A172 (cell line): Measurements from ENCODE around the gene CAMTA1. TPM values are rescaled to one million over a fixed set of nuclear protein-coding genes. Genes with fewer than 3 reads are reported as not detected.
"Not testable (repeated sequence)": the region's sequence is repeated elsewhere in the genome, so short reads cannot be mapped to it uniquely, and the experiment has no call there.

Source experiments
- DNase-seq: peaks from one replicate; pipeline ENCODE4 v3.0.0-alpha.2; 2015; ENCODE audit warnings: low spot score
- total RNA-seq: library from RNA; depleted of rRNA; stranded (reverse); fragments of >200 nt; shearing (Covaris generic); gene quantifications from 2 replicates; pipeline ENCODE4 v1.2.3, GENCODE V29; 2014

The CAMTA1 gene
- total RNA-seq, 1 experiment from 2014 or later, result 97.5 TPM

- DNase-seq, result no peak
These were observed 802.0 kb downstream of the CAMTA1 start for GRCh38 chr1:7587108-7587772.

DNA sequence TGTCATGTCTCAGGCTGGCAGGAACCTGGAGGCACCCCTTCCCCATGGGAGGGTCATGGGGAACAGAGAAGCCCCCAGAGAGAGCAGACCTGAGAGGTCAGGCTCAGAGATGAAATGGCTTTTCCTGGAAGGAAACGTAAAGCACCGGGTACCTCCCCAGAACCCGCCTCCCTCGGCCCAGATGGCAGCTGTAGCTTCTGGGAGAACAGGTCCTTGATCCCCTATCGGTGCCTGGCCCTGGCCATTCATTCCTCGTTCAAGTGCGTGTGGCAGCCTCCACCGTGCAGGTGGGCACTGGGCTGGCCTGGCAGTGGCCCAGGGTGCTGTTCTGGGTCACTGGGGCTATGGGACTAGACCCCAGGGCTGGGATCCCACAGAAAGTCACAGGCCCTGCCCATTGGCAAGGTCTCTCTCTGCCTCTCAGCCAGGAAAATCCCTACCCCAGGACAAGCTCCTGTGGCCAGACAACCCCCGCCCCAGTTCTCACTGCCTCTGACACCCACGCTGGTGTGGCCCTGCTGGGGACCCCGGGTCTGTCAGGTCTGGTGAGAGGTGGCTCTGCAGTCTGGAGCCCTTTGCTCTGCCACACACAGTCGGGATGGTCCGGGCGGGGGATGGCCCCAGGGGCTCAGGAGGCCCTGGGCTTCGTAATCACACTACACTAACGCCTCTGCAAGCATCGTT is 802.7 kb downstream of the CAMTA1 start:
- DNase-seq, result no peak

GRCh38 chr1:7588457-7588827 is 803.2 kb downstream of the CAMTA1 start:
- no peak for DNase-seq

- no peak for DNase-seq
These were observed 804.0 kb downstream of the CAMTA1 start for GRCh38 chr1:7589080-7589735.

GRCh38 chr1:7589774-7590425 is 804.6 kb downstream of the CAMTA1 start:
- no peak for DNase-seq

DNA sequence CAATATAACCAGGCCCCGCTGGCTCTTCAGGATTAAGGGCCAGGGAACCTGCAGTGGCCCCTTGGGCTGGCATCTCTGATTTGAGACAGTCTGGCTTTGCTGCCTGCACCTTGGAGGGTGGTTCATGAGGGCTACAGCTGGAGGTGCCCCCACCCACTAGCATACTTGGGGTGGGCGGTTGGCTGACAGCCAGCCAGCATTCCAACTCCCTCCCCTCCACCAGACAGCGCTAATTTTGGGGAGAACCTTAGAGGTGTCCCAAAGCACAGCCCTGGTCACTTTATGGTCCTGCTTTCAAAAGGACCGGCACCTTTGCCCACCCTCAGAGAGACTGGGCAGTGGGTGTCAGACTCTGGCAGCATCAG is 805.2 kb downstream of the CAMTA1 start:
- DNase-seq, result no peak

DNA sequence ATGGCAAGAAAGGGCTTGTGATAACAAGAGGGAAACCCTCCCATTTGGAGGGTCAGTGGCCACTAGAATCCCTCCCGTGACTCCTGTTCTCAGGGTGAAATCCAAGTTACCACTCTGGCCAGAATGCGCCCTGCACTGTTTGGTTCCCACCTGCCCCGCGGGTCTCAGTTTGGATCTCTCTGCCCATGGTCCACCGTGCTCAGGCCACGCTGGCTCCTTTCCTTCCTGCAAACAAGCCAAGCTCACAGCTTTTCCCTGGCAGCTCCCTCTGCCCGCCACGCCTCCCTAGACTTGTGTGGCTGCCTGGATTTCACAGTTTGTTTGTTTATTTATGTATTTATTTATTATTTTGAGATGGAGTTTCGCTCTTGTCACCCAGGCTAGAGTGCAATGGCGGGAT is 806.3 kb downstream of the CAMTA1 start:
- no peak for DNase-seq

DNA sequence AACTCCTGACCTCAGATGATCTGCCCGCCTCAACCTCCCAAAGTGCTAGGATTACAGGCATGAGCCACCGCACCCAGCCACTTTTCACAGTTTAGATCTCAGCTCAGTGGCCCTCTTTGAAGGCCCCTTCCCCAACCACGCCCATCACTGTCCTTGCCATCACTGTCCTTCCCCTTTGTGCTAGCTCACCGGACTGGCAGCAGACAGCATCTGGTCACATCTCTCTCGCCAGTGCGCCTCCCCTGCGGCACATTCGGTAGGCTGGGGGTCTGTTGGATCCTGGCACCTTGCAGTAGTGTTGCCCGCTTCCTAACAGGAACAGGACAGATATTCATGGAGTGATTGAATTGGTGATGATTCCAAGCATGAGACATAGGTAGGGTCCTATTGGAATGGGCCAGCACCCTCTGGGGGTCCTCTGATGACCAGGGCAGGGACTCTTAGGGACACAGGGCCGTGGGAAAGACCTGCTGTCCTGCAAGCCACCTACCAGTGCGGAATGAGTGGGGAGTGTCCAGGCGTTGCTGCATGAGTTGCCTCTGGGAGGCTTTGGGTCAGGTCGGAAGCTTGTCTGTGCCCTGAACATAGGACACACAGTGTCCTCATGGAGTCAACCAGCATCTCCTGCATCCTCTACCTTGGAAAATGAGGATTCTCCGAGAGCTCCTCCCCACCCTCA is 807.0 kb downstream of the CAMTA1 start:
- DNase-seq, result no peak

DNA sequence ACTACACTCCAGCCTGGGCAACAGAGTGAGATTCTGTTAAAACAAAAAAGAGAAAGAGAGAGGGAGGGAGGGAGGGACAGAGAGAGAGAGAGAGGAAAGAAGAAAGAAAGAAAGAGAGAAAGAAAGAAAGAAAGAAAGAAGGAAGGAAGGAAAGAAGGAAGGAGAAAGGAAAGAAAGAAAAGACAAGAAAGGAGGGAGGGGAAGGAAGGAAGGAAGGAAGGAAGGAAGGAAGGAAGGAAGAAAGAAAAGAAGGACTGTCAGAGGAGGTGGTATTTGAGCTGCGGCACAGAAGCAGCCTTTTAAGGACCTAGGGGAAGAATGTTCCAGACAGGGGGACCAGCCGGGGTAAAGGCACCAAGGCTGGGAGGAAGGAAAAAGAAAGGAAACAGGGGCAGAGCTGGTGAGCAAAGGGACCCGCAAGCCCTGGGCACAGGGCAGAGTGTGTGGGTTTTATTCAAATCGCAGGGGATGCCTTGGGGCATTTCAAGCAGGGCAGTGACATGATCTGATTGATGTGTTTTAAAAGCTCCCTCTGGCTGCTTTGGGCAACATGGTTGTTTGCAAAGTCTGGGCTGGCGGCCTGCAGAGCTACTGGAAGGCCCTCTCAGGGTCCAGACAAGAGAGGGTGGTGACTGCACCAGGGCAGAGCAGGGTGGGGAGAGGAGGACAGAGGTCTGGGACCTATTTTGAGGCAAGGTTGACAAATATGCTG is 808.9 kb downstream of the CAMTA1 start:
- no peak for DNase-seq

GRCh38 chr1:7594714-7595295 is 809.6 kb downstream of the CAMTA1 start:
- no peak for DNase-seq

GRCh38 chr1:7595336-7595735 is 810.1 kb downstream of the CAMTA1 start:
- DNase-seq, result no peak

GRCh38 chr1:7596126-7596965 is 811.1 kb downstream of the CAMTA1 start:
- DNase-seq, result no peak

DNA sequence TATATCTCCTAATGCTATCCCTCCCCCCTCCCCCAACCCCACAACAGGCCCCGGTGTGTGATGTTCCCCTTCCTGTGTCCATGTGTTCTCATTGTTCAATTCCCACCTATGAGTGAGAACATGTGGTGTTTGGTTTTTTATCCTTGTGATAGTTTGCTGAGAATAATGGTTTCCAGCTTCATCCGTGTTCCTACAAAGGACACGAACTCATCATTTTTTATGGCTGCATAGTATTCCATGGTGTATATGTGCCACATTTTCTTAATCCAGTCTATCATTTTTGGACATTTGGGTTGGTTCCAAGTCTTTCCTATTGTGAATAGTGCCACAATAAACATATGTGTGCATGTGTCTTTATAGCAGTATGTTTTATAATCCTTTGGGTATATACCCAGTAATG is 812.8 kb downstream of the CAMTA1 start:
- DNase-seq, result not testable (repeated sequence)

DNA sequence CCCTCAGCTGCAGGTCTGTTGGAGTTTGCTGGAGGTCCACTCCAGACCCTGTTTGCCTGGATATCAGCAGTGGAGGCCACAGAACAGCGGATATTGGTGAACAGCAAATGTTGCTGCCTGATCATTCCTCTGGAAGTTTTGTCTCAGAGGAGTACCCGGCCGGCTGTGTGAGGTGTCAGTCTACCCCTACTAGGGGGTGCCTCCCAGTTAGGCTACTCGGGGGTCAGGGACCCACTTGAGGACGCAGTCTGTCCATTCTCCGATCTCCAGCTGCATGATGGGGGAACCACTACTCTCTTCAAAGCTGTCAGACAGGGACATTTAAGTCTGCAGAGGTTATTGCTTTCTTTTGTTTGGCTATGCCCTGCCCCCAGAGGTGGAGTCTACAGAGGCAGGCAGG is 819.7 kb downstream of the CAMTA1 start:
- DNase-seq, result not testable (repeated sequence)

- no peak for DNase-seq
These were observed 820.8 kb downstream of the CAMTA1 start for GRCh38 chr1:7606096-7606495.

GRCh38 chr1:7607097-7607496 is 821.8 kb downstream of the CAMTA1 start:
- no peak for DNase-seq

- DNase-seq, result peak; percentile 41
These were observed 823.5 kb downstream of the CAMTA1 start for GRCh38 chr1:7608628-7609305.

DNA sequence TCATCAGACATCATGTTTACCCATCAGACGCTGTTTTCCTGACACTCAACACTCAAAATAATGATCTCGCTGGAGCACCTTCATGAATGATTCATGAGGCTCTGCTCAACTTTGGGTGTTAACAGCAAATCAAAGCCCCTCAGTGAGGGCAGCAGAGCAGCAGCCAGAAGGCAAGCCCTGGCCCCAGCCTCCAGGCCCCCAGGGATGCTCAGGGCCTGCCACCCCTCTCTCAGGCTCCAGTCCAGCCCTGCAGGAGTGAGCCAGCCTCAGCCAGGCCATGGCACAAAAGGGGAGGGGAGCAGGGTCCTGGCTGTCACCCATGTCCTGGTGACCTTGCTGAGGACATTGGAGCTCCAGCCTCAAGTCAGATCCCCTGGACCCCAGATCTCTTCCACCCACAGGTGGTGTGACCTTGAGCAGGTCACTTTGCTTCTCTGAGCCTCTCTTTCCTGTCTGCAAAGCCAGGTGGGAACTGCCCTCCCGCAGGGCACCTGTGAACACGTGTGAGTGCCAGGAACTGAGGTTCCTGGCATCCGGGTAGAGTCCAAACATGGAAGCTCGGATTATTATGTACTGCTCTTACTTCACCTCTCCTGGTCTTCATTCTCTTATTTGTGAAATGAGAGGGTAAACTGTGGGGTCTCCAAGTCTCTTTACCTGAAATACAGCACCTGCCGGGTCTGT is 824.2 kb downstream of the CAMTA1 start:
- no peak for DNase-seq
